ENCODE results near the gene CUX1.
A peak's percentile ranks its signal among the peaks of the same experiment; 100 is the strongest.
"Not testable (repeated sequence)": the region's sequence is repeated elsewhere in the genome, so short reads cannot be mapped to it uniquely, and the experiment has no call there.

CUX1 gene

DNA sequence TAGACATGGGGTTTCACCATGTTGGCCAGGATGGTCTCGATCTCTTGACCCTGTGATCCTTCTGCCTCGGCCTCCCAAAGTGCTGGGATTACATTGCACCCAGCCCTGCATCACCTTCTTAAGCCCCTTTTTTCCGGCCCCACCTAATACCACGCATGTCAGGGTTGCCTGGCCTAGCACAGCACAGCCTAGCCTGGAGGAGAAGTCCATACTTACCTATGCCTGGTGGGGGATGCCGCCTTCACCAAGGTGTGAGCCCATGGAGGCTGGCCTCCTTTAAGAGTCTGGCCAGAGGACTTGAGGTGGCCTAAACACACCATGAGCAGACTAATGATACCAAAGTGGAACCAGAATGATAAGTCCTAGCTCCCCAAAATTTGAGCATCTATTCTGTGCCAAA, 22.0 kb upstream of the CUX1 start:
- no peak for DNase-seq (ENCODE audit: low read depth)

DNA sequence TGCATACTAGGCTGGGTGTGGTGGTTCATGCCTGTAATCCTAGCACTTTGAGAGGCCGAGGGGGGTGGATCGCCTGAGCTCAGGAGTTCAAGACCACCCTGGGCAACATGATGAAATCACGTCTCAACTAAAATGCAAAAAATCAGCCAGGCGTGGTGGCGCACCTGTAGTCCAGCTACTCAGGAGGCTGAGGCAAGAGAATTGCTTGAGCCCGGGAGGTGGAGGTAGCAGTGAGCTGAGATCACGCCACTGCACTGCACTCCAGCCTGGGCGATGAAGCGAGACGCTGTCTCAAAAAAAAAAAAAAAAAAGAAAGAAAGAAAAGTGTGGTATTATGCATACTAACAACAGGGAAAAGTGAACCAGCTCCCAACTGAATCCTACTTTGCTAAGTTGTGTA, 19.3 kb upstream of the CUX1 start:
- not testable (repeated sequence) for DNase-seq (ENCODE audit: low read depth)

DNA sequence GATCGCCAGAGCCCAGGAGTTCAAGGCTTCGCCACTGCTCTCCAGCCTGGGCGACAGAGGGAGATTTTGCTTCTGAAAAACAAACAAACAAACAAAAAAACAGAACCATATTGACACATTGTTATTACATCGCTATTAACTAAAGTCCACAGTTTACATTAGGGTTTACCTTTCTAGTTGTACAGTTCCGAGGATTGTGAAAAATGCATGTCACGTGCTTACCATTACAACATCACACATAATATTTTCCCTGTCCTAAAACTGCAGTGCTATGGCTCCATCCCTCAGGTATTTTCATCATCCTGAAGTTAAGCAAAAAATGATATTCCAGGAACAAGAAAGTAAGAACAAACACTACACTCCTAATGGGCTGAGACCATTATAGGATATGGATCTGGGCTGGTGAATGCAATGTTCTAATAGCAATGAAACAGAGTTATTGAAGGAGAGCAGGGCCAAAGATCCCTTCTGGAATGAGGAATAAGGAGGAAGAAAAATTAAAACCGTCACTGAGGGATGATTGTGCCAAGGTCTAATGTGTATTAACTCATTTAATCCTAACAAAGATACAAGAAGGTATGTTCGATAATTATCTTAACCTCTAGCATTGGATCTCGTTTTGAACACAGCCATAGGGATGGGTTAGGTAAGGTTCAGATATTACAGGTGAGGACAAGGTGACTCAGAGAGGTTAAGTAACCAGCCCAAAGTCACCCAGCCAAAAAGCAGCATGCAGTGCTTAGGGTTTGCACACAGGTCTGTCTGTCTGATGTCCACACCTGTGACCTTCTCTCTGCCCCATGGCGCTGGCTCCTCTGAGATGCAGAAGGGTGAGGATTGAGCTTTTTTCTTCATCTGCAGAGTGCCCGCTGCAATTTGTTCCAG, 14.0 kb upstream of the CUX1 start:
- DNase-seq (ENCODE audit: low read depth), result no peak

DNA sequence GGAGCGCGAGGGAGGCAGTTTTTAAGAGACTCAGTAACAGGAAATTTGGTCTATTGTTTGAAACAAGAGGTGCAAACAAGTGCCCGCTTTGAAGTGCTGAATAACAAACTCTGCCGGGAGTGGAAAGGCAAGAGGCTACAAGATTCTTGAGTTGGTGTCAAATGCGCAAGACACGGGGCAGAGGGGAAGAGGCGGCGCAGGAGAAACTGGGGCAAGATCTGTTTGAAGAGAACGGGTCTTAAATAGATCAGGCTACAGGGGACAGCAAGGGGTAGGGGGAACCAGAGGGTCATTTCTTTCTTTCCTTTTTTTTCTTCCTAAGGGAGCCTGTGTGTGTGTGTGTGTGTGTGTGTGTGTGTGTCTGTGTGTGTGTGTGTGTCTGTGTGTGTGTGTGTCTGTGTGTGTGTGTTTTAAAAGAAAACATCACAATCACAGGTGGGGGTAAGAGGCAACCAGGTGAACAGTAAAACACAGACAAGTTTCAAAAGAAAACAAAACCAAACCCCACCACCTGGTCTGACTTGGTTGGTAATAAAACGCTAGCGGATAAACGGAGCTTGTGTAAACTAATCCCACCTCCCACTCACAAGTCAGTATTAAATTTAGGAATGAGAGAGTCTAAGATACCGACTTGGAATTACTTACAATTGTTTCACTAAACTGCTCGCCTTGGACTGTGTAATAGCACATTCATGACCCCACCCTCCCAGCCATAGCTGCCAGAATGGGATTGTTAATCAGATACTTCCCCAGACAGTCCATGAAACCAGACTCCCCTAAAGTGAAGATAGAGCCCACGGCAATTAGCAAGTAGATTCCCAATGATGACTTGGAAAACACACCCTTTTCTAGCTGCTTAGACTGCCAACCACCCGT, 13.1 kb upstream of the CUX1 start:
- DNase-seq (ENCODE audit: low read depth), result no peak

DNA sequence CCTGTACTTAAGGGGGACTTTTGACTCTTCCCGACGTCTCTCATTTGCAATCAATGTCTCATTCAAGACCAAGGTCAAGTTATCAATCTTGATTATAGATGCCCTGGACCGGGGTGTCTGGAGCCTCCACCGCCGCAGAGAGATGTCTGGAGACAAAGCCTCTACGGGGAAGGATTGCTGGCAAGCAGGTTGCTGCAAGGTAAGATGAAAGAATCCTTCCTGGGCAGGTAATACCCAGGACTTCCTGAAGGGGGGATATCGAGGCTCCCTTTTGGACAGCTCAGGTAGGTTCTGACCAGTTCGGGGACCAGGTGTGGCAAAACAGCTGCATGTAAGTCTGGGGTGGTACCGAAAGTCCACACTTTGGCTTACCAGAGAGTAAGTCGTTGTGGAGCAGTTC, 12.5 kb upstream of the CUX1 start:
- DNase-seq (ENCODE audit: low read depth), result no peak

DNA sequence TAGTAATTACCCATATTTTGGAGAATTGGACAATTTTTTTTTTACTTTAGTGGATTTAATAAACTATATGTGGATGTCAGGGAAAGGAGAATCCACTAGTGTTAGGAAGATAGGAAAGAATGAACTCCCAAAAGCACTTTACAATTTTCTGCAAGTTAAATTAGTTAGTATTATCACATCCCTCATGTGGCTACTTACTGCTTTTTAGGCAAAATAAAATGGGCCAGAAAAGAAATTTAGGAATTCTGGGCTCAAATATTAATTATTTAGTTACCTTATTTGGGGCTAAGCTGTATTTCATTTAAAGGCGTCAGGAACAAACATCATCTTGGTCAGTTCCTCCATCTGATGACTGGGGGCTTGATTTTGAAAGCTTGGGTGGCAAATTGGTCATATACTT, 4.8 kb upstream of the CUX1 start:
- DNase-seq (ENCODE audit: low read depth), result no peak

DNA sequence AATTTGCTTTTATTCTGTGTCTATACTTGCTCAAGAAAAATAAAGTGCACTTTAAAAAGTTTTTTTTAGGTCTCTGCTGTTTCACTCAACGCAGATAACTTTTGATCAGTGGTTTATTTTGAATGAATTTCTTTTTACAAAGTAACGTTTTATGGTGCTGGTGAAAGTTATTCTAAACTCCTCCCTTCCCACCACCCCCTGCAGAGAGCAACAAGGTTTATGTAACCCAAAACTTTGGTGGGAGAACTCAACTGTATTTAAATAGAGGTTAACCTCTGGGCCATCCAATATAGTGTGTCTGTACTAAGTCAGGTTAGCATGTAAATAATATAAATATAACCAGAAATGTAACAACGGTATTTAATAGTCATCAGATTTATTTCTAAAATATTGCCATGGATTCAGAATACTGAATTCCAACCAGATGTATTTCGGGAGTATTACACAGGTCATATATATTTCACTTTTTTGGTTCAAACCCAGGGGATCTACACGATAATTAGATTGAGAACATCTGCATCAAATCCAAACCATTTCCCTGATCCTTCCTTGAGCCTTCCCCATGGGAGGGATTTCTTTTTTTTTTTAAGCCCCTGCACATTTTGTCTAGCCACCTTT, 3.9 kb upstream of the CUX1 start:
- no peak for DNase-seq (ENCODE audit: low read depth)

DNA sequence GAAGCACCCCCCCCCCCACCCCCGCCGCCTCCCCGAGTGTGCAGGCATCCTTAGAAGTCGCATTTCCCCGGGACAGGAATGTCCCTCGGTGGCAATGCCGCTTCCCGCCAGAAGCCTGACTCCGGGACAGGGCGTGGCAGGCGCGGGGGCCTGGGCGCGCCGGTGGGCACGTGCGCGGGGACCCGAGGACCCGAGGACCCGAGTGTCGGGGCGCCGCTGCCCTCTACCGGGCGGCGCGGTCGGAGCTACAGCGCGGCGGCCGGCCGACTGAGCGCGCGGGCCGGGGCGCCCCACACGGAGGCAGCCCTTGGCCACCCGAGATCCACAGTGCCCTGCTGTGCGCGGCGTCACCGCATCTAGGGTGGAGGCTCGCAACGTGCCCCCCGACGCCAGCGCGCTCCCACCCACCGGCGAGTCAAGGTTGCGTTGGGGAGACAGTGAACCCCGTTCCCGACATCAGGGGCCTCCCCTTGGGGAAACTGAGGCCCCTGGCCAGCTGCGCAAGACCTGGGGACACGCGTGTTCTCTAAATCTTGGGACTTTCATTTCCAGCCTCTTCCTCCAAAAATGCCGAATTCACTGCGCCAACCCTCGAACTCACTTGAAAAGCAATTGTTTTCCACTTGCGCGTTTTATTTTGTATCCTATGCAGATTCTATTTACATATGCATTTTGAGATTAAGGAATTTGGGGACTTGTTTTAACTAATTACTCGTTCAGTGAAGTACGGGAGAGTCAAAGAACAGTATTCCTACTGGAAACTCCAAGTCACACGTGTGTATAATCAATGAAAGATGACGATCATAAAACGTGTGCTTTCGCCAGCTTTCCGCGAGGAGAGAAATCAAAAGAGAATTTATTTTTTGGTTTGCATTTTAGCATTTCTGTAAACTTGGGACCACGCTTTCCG, 3.1 kb upstream of the CUX1 start:
- DNase-seq (ENCODE audit: low read depth), result peak; percentile 56

DNA sequence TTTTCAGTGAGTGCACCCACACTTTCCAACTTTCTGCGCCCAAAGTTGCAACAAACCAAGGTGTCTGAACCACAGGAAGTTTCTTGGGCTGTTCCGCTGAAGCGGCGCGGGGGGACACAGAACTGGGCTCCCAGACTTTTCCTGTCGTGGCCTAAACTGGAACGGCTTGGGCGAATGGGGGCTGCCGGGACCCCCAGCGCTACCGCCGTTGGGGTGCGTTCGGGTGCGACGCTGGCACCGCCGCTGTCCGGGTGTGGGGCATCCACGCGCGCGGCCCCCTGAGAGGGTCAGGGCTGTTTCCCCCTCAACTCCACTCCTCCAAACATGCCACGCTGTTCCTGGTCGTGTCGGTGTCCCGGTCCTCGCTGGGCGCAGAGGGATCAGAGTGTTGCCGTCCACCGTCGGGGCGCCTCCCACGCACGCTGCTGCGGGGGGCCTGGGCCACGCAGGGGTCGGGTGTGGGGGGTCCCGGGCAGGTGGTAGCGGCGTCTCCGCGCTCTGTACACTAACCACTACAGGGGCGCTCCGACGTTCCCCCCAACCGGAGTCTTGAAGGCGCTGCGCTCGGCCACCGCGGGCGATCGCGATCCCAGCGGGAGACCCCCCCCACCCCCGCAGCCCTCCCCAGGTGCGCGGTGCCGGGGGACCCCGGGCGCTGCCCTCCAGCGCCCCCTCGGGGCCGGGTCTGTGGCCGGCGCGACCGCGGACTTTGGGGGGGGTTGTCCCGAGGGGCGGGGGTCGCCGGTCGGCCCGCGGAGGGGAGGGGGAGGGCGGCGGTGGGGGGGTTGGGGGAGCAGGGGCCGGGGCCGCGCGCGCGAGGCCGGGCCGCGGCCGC, 2.2 kb upstream of the CUX1 start:
- DNase-seq (ENCODE audit: low read depth), result peak; percentile 21

DNA sequence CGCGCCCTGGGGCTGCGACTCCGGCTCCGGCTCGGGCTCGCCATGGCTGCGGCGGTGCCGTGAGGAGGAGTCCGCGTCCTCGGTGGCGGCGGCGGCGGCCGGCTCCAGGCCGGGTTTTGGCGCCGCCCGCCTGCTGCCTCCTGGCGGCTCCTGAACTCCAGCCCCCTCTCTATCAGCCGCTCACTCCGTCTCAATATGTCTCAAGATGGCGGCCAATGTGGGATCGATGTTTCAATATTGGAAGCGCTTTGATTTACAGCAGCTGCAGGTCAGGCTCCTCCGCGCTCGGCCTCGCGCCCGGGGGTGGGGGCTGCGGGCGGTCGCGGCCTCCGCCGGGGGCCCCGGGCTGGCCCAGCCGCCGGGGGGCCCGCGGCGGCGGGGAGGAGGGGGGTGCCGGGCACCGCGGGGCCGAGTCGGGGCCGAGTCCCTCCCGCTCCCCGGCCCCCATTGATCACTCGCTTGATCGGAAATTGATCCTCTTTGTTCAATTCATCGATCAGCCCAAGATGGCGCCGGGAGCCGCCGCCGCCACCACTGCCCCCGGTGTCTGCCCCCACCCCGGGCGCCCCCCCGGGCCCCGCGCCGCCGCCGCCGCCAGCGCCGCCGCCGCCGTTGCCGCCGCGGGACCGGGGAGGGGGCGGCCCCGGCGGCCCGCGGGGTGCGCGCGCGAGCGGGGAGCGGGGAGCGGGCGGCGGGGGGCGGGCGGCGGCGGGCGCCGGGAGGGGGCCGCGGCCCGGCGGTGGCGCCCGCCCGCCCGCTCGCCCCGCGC, 1.4 kb upstream of the CUX1 start:
- DNase-seq (ENCODE audit: low read depth), result peak; percentile 85

DNA sequence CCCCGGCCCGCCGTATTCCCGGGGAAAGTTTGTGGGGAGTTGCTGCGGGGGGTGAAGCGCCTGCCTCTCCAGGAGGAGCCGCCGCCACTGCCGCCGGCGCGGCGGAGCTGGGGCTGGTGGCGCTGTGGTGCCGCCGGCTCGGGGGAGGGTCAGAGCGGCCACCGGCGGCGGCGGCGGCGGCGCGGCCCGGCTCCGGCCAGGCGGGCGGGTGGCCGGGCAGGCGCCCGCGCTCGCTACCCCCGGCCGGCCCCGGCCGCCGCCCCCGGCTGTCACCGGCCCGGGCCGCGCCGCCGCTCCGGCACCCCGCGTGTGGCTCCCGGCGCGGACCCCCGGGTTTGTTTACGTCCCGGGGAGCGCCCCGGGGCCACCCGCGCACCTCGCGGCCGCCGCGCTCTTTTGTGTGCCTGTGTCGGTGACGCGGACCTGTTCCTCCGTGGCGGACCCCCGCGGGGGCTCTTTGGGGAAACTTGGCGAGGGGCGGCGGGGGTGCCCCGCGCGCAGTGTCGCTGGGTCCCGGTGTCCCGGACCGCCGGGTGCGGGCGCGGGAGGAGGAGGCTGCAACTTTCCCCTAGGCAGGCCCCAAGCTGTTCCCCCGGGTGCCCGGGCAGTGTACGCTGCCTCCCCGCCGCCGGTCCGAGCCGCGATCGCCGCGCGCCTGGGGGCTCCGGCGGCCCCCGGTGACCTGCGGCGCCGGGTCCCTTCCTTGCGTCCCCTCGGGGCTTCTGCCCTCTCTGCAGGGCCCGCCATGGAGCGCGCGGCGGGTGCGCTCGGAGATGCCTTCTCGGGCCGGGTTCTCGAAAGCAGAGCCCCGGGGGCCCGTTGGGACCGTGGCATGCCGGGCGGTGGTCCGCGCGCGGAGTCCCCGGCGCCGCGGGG, 593 bp upstream of the CUX1 start:
- DNase-seq (ENCODE audit: low read depth), result peak; percentile 59

DNA sequence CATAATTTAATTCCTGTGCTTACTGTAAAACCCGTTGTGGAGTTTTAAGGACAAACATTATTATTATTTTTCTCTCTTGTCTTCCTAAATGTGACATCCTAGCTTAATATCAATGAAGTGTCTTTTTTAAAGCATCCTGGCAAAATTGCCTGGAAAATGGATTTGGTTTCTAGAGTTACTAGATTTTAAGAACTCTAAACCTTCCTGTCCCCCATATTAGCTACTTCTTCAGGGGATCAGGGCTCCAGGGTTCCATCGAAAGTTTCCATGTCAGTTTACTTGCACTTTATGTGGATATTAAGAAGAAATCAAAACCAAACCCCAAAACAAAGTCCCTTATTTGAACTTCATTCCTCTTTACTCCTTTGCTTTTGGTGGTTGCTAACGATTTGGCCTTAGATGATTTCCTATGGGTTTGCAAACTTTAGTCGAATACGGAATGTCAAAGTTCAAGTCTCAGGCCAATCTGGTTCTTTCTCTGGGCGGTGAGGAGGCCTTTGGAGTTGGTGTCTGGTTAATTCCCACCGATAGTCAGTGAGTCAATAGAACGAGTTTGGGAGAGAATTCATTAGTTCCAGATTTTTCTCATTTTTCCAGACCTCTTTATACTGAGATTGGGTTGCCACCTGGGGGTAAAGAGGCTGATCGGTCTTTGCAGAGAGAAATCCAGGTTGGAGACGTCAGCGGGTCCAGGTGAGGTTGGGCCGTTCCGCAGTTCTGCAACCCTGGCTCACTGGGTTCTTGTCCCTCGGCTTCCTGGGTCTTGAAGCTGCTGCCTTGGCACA, 1.1 kb downstream of the CUX1 start:
- peak; percentile 23 for DNase-seq (ENCODE audit: low read depth)

DNA sequence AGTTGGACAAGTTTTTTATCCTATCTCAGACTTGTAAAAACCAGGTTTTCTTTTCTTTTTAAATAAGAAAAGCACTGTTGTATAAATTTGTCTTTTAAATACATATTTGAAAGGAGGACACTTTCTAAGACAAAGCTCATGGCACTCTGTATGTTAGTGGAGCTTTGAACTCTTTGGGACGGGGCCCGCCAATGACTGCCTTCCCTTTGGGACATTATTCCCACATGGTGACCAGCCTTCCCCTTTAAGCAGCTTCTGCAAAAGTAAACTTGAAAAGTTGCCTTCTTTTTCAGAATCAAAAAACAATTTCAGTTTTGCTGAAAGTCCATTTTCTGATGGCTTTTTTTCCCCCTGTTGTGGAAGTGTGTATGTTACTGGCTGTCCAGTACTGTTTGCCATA, 1.8 kb downstream of the CUX1 start:
- no peak for DNase-seq (ENCODE audit: low read depth)

DNA sequence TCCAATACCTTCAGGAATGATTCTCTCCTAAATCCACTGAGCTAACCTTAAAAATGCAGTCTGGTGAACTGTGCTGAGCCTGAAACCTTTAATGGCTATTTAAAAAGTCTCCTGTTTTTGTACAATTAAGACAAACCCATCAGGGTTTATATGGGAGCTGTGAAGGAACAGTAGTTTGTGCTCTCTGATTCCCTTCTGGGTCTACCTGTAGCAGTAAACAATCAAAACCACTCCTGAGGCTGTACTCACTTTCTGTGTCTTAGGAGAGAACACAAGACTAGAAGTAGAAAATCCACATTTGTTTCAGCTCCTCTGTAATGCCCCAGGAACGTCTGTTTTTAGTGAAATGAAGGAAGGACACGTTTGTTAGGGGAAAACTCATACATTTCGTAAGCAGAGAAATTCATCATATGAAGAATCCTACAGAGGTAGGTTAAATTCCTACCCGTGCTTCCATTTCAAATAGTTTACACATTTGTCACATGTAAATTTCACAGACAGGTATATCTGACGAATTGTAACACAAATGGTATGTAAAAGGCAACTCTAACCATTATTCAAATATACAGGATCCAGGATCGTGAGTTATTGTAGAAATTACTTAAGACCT, 2.6 kb downstream of the CUX1 start:
- DNase-seq (ENCODE audit: low read depth), result no peak

DNA sequence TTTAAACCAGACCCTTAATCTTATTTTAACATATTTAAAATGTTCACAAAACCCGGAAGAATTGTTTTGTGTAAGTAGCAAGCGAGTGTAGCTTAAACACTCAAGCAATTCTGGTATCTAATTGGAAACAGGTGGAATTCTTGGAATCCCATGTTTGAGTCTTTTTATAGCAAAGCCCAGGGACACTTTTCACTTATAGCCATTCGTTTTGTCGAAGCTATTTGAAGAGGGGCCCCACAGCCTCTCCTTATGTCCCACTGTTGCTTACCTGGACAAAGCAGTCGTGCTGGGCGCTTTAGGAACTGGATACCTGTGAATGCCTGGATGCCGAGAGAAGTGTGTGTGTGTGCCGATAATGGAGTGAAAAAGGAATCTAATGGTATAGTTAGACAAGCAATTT, 3.3 kb downstream of the CUX1 start:
- peak; percentile 49 for DNase-seq (ENCODE audit: low read depth)

DNA sequence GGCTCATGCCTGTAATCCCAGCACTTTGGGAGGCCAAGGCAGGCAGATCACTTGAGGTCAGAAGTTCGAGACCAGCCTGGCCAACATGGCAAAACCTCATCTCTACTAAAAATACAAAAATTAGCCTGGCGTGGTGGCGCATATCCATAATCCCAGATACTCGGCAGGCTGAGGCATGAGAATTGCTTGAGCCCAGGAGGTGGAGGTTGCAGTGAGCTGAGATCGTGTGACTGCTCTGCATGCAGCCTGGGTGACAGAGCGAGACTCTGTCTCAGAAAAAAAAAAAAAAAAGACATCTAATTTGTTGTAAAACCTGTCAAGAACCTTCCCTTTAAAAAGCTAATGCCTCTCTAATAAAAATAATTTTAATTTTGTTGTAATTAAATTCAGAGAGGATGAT, 5.2 kb downstream of the CUX1 start:
- not testable (repeated sequence) for DNase-seq (ENCODE audit: low read depth)

DNA sequence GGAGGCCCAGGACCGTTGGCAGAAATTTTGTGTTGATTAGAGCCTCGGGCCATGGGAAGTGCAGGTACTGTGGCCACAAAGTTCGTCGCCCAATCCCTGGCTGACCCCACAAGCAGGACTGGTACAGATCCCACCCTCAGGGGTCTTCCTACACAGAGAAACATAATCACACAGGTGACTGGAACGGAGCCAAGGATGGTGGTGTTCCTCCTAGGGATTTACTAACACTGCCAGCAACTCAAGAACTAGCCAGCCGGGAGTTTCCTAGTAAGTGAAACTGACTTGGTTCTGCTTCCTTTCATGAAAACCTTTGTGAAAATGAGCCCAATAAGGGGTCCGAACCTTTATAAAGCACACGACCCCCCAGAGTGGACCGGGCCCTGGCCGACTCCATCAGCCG, 5.7 kb downstream of the CUX1 start:
- no peak for DNase-seq (ENCODE audit: low read depth)

DNA sequence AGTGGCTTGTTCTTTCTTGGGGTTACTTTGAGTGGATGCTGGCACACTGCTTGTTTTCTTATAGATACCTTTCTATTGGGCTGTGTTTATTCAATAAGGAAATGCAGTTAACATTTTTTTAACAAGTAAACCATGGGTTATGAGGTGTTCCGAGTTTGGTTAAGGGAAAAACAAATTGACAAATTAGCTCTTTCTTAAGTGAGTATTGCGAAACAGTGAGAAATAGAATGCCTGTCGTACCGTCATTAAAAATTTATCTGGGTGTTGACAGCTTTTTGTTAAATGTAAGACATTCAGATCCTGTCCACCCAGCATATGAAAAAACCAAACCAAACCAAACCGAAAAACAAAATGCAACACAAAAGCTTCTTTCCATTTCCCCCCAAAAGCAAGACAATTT, 6.2 kb downstream of the CUX1 start:
- DNase-seq (ENCODE audit: low read depth), result no peak
